HG02981 (cell line): Measurements from ENCODE around the gene KCNE4.

Source experiments
- ATAC-seq: cut with Tn5 transposase; IDR thresholded peaks from one replicate; pipeline ENCODE4 v1.9.1; 2021; ENCODE audit warnings: mild to moderate bottlenecking, moderate library complexity; ENCODE audit not compliant: unreplicated experiment

Gene KCNE4

GRCh38 chr2:223040527-223040926, 11.5 kb upstream of the KCNE4 start:
- no peak for ATAC-seq

DNA sequence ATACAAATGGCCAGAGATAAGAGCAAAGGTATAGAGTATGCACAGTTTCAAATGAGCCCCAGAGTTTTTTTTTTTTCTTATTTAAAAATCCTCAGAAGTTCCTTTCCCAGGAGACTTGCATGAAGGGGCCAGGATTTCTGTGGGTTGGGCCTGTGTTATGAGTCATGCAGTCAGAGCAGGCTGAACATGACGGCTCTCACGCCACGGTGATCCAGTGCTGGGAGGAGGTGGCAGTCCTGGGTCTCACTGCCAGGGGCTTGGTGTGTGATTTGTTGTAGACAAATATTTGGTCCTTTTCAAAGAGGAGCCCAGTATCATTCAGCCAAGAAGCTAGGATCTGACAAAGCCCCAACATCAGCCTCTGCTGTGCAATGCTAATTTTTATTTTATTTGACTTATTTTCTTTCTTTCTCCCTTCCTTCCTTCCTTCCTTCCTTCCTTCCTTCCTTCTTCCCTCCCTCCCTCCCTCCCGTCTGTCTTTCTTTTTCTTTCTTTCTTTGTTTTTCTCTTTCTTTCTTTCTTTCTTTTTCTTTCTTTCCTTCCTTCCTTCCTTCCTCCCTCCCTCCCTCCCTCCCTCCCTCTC, 10.4 kb upstream of the KCNE4 start:
- no peak for ATAC-seq

GRCh38 chr2:223042284-223042683, 9.7 kb upstream of the KCNE4 start:
- no peak for ATAC-seq

- ATAC-seq: no peak
Observed at GRCh38 chr2:223042704-223043118, 9.3 kb upstream of the KCNE4 start.

- no peak for ATAC-seq
Observed at GRCh38 chr2:223043164-223043941, 8.6 kb upstream of the KCNE4 start.

DNA sequence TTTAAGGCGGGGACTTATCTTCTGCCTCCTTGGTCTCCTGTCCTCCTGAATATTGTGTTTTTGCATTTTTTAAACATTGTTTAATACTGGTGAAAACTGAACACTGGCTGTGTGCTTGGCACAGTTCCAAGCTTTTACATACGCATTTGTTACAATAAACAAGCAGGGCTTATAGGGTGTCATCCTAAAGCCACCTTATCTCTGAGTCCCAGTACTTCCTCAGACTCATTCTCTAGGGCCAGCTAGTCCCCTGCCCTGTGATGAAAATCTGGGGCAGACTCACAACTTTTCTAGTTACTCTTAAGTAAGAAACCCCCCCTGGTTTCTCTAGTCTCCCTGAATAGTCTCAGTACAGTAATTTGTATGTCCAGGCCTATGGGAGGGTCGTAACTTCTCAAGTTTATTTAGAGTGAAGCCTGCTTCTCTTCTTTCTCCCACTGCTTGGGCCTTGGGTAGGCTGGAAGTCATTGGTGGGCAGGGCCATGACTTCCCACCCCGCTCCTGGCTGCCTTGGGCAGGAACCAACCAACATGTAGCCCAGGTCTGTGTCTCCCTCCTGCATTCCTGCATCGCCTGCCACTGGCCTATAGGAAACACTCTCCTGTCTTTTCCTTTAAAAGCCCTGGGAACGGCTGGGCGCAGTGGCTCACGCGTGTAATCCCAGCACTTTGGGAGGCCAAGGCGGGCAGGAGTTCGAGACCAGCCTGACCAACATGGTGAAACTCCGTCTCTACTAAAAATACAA, 7.7 kb upstream of the KCNE4 start:
- ATAC-seq: no peak

DNA sequence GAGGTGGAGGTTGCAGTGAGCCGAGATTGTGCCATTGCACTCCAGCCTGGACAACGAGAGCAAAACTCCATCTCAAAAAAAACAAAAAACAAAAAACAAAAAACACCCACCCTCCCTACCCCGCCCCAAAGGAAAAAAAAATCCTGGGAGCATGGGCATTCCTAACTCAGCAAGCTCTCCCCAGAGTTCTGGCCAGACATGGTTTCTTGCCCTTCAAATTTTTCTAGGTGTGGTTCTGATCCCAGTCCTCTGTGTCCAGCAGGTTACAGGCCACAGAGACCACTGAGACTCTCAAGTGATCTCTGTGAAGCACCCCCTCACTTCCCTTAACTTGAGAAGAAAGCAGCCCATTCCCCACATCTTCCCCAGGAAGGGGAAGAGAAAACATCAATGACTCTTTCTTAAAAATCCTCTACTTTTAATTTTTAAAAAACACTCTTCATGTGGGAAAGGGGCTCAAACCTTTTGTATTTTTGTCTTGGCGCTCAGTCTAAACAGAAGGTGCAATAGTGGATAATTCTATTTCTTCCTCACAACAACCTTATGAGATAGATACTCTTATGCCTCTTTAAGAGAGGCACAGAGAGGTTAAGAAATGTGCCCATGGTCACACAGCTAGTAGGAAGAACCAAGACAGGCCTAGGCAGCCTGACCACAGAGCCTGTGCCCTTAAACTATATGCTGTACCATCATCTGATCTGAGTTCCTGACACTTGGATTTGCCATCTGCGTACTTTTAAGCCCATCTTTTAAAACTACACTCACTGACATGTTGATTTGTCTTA, 6.9 kb upstream of the KCNE4 start:
- no peak for ATAC-seq

DNA sequence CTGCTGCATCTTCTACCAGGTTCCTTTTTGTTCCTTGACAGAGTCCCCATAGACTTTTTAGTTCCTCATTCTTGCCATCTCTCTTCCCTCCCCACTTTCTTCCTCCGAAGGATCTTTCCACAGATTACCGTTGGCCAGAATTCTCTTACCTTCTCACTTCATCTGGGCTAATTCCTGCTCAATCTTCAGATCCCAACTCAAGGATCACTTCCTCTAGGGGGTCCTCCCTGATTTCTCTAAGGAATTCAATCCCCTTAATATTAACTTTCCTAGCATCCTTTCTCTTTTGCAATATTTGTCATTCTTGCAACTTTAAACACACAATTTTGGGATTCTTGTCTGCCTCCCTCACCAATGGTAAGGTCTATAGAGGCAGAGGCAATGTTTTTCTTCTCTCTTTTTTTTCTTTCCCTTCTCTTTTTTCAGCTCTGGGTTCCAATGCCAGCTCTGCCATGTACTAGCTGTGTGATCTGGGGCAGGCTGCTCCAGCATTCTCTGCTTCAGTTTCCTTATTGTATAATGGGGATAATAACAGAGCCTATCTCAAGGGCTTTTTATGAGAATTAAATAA, 5.4 kb upstream of the KCNE4 start:
- ATAC-seq: no peak

DNA sequence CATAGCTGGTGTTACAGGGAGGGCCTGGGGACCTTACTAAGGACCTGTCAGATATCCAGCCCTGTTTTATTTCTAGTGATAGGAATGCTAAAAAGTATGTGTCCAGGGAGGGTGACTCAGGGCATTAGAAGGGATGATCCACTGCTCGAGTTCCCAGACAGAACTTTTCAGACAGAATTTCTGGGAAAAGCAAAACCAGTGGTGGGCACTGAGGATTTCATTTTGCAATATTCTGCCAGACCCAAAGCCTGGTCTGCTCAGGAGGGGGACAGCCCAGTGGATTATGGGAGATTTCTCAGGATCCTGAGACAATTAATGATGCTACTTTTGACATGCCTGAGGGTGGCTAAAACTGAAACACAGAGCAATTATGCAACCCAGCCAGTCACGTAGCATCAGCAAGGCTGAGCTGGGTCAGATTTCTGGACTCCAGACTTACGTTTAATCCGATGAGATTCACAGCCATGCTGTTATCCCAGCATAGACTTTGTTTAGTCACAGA, 4.7 kb upstream of the KCNE4 start:
- no peak for ATAC-seq

- no peak for ATAC-seq
Observed at GRCh38 chr2:223048519-223048918, 3.5 kb upstream of the KCNE4 start.

DNA sequence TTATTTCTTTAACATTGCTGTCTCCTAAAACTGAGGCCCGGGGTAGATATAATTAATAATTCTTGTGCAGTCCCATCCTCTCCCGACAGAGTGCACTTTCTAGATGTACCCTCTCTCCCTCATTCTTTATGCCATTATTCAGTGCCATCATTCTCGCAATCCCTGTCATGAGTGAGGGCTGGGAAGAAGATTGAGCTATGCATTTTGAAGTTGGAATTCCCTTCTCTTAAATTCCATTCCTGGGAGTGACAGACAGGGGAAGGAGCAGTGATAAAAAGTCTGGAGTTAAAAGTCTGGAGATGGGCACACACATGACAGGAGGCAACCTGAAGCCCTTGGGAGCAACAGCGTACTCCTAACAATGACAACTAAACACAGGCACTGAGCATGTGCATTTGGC, 2.6 kb upstream of the KCNE4 start:
- ATAC-seq: no peak

- no peak for ATAC-seq
Observed at GRCh38 chr2:223050188-223050587, 1.8 kb upstream of the KCNE4 start.

DNA sequence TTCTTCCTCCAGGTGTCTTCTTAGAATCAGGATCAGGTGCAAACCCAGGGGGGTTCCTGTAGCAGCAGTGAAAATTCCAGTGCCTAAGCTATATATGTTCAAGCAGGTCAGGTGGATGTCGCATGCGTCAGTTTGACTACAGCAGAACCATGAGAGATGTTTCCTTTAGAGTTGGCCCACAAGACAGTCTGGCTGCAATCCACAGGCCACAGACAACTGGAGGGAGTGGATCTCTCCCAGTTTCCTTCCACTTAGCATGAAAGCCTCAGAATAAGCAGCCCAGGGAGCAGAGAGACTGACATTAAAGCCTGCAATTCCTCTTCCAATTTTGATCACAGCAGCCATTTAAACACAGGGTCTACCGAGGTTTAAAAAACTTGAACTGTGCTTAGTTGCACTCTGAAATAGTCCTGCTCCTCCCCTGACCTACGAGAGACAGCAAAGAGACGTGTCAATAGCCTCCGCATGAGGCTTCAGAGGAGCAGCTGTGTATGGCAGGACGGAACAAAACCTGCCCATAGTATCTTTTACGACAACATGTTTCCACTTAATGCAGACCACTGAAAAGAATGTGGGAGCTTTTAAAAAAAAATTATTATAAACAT, 988 bp upstream of the KCNE4 start:
- no peak for ATAC-seq

DNA sequence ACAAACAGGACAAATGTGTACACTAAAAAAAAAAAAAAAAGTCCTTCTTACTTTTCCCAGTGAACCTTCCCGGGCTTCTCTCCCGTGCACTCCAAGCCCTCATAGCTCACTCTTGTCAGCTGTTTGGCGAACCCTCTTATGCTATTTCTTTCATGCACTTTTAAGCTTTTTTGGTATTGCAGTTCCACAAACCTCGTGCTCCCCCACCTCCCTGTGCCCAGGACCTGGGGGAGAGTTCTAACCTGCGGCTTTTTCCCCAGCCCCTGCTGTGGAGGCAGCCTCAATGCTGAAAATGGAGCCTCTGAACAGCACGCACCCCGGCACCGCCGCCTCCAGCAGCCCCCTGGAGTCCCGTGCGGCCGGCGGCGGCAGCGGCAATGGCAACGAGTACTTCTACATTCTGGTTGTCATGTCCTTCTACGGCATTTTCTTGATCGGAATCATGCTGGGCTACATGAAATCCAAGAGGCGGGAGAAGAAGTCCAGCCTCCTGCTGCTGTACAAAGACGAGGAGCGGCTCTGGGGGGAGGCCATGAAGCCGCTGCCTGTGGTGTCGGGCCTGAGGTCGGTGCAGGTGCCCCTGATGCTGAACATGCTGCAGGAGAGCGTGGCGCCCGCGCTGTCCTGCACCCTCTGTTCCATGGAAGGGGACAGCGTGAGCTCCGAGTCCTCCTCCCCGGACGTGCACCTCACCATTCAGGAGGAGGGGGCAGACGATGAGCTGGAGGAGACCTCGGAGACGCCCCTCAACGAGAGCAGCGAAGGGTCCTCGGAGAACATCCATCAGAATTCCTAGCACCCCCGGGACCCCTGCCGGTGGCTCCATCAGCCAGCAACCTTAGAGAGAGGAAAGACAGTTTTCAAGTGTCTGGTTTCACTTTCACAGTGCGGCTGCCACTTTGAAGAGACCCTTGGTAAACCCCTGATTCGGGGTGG, 826 bp downstream of the KCNE4 start:
- no peak for ATAC-seq

- no peak for ATAC-seq
Observed at GRCh38 chr2:223053484-223054192, 1.6 kb downstream of the KCNE4 start.

DNA sequence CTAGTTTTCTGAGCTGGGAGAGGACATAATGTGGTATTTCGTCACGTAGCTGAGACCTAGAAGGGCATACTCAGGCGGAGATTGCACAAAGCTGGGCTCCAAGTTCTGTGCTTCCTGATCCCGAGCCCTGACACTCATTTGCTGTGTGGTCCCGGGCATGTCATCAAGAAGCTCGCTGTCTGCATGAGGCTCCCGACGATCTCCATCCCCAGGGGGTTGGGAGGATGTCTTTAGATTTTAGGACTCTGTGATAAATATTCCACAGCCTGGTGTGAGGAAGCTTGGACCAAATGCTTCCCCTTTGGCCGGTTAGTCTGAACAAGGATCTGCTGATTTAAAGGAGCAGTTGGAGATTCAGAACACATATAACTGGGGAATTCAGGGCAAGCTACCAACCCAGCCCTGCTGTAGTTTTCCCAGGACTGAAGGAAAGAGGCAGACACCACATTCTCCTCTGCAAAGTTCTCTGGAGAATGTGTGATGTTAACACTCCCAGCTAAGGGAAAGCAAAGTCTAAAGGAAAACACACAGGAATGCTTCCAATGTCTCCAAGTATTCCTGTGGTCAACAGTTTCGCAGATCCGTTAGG, 2.3 kb downstream of the KCNE4 start:
- no peak for ATAC-seq

DNA sequence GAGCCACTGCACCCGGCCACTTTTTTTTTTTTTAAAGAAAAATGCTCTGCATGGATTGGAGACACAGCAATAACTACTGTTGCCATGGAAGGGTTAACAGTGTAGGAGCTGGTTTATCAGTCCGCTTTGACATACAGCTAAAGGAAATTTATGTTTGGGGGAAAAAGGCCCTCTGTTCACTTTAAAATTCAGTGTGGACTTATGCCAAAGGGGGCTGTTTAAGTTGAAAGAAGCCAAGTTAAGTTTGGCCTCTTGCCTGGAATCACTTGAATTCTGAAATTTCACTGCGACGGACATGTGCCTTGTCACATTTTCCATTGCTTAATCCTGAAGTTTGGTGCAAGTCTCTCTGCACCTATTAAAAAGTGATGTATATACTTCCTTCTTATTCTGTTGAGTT, 3.1 kb downstream of the KCNE4 start:
- no peak for ATAC-seq

DNA sequence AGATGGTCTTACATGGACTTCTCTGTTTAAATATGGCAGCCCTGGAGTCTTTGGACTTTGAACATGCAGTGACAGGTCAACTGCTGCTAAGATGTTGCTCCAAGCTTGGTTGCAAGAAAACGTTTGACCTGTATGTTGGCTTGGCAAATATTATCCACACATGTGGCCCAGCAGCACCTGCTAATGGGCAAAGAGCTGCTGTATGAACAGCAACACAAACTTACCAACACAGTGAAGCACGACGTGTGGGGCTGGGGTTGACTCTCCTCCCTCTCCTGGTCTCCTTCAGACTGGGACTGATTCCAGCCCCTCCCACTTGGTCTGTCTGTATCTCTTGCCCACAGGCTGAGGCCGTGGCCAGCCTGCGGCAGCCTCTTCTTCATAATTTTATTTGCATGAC, 3.8 kb downstream of the KCNE4 start:
- ATAC-seq: no peak
